Neural cell (in vitro differentiated cells): Measurements from ENCODE around the gene INA.

ENCODE experiments used
- EP300 ChIP-seq: fragments of 450-650 bp; conservative IDR thresholded peaks from 2 replicates; pipeline ENCODE4 v1.6.1; 2014; ENCODE audit warnings: antibody characterized with exemption, mild to moderate bottlenecking, moderate library complexity; ENCODE audit not compliant: poor library complexity, severe bottlenecking
- EZH2 ChIP-seq: fragments of 200-600, 300-800 bp; shearing (Covaris generic), sonication (generic); IDR thresholded peaks from 2 replicates; pipeline ENCODE4 v1.6.1; 2014; ENCODE audit warnings: antibody characterized with exemption, low read length, borderline replicate concordance, mild to moderate bottlenecking; ENCODE audit not compliant: insufficient read depth, poor library complexity, severe bottlenecking
- POLR2AphosphoS5 ChIP-seq: IDR thresholded peaks from 2 replicates; pipeline ENCODE4 v1.6.1; 2012
- REST ChIP-seq: IDR thresholded peaks from 2 replicates; pipeline ENCODE4 v1.6.1; 2012; ENCODE audit warnings: borderline replicate concordance
- SMC3 ChIP-seq: fragments of 450-650 bp; conservative IDR thresholded peaks from 2 replicates; pipeline ENCODE4 v1.6.1; 2014; ENCODE audit warnings: antibody characterized with exemption, mild to moderate bottlenecking, moderate library complexity; ENCODE audit not compliant: poor library complexity
- TF ChIP-seq, protein P1 (sequence below): fragments of 450-650 bp; IDR thresholded peaks from 2 replicates; pipeline ENCODE4 v1.5.1; 2014; ENCODE audit warnings: antibody characterized with exemption, mild to moderate bottlenecking, moderate library complexity; ENCODE audit not compliant: poor library complexity, severe bottlenecking

DNA sequence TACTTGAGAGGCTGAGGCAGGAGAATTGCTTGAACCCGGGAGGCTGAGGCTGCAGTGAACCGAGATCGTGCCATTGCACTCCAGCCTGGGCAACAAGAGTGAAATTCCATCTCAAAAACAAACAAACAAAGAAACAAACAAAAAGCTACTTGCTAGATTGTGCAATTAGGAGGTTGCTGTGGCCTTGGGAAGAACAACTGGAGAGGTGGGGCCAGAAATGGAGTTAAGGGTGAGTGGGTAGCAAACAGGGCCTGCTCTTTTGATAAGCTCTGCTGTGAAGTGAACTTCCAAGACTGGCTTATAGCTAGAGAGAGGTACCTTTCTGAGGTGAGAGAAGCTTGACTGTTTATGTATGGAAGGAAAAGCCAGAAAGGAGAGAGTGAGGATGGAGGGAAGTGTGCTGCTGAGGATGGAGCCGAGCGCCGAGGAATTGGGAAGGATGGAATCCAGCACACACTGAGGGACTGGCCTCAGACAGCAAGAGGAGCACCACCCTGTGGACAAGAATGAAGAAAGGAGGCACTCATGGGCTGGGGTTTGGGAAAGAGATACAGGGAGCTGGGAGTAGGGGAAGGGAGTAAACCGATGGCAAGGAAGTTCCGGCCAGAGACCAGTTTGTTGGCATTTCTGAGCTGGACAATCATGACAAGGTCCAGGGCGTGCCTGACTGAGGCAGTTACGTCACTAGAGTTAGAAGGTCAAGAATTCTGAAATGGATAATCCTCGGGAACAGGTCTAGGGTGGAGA is 38.3 kb upstream of the INA start:
- no peak for TF ChIP-seq POLR2AphosphoS5
- TF ChIP-seq, protein P1, sequence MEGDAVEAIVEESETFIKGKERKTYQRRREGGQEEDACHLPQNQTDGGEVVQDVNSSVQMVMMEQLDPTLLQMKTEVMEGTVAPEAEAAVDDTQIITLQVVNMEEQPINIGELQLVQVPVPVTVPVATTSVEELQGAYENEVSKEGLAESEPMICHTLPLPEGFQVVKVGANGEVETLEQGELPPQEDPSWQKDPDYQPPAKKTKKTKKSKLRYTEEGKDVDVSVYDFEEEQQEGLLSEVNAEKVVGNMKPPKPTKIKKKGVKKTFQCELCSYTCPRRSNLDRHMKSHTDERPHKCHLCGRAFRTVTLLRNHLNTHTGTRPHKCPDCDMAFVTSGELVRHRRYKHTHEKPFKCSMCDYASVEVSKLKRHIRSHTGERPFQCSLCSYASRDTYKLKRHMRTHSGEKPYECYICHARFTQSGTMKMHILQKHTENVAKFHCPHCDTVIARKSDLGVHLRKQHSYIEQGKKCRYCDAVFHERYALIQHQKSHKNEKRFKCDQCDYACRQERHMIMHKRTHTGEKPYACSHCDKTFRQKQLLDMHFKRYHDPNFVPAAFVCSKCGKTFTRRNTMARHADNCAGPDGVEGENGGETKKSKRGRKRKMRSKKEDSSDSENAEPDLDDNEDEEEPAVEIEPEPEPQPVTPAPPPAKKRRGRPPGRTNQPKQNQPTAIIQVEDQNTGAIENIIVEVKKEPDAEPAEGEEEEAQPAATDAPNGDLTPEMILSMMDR: no peak
- TF ChIP-seq EZH2: no peak
- TF ChIP-seq REST: no peak
- no peak for TF ChIP-seq SMC3
- no peak for TF ChIP-seq EP300
